GM13977 (cell line): ENCODE data around the gene KRTAP9-9.

Source experiments
- DNase-seq: peaks from one replicate; pipeline ENCODE4 v3.0.0; 2012; ENCODE audit warnings: low spot score
- in situ Hi-C: fragments of 300-500 bp; cut with MboI; formaldehyde crosslinking; loops from one replicate; pipeline ENCODE4 v1.12.0; 2022; ENCODE audit warnings: low sequenced_read_pairs, low pct_unique_long_range_greater_than_20kb, mixed read lengths, inconsistent platforms; ENCODE audit not compliant: unreplicated experiment
- TF ChIP-seq, protein P1 (sequence below): IDR thresholded peaks from 2 replicates; pipeline ENCODE4 v1.5.1; 2012; ENCODE audit warnings: mild to moderate bottlenecking, control low read depth; ENCODE audit not compliant: insufficient read depth; ENCODE audit errors: extremely low read depth, missing control alignments

The KRTAP9-9 gene

DNA sequence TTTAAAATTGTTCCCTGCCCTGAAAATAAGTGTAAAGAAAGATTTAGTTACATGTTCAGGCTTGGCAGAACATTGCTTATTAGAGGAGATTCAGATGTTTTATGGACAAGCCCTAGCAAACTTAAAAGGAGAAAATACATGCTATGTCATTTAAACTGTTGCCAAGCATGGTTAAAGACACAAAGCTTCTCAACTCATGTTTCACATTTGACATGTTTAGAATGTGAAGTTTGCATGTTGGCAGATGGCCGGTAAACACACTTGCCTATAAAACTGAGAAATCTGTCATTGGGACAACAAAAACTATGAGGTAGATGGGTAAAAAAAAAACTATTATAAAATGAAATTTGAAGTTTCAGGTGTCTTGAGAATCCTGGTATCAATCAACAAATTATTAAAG, 41.7 kb downstream of the KRTAP9-9 start:
- no peak for DNase-seq
- in situ Hi-C loops = no loop called here
- TF ChIP-seq, protein P1, sequence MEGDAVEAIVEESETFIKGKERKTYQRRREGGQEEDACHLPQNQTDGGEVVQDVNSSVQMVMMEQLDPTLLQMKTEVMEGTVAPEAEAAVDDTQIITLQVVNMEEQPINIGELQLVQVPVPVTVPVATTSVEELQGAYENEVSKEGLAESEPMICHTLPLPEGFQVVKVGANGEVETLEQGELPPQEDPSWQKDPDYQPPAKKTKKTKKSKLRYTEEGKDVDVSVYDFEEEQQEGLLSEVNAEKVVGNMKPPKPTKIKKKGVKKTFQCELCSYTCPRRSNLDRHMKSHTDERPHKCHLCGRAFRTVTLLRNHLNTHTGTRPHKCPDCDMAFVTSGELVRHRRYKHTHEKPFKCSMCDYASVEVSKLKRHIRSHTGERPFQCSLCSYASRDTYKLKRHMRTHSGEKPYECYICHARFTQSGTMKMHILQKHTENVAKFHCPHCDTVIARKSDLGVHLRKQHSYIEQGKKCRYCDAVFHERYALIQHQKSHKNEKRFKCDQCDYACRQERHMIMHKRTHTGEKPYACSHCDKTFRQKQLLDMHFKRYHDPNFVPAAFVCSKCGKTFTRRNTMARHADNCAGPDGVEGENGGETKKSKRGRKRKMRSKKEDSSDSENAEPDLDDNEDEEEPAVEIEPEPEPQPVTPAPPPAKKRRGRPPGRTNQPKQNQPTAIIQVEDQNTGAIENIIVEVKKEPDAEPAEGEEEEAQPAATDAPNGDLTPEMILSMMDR = no peak

GRCh38 chr17:41298458-41299135, 43.4 kb downstream of the KRTAP9-9 start:
- TF ChIP-seq, protein P1 = no peak
- no peak for DNase-seq
- in situ Hi-C loops = no loop called here

GRCh38 chr17:41301204-41301790, 46.1 kb downstream of the KRTAP9-9 start:
- DNase-seq = no peak
- TF ChIP-seq, protein P1 = no peak

DNA sequence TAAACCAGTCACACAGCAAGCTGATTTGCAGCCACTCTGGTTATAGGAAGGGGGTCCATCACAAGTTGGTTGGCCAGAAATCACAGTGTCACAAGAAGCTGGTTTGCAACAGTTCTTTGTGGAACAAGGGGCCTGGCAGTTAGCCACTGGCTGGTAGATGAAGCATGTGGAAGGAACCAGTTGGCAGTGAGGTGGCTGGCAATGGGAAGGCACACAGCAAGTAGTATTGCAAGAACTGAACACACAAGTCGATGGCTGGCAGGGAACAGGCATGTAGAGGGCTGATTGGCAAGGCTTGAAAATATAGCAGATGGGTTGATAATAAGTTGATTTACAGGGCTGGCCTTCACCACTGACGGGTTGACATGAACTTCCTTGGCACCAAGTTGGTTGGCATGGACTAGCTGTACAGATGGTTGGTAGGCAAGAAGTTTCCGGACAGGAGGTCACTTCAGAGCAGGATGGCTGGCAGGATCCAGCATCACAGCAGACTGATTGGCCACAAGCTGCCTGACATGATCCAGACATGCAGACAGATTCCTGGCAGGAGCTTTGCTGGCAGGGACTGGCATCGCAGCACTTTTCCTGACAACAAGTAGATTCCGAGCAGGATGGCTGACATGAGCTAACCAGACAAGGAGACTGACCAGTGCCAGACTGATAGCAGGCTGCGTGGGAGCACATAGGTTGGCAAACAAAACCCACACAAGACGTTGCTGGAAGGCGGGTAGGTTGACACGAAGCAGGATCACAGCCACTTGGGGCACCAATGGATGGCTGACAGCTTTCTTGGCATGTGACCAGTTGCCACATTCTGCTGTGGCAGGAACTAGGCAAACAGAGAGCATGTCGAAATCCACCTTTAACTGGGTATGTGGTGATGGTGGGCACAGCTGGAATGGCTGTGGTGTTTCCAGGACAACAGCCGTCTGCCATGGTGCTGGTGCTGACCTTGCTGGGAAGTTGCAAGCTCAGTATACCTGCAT, 47.0 kb downstream of the KRTAP9-9 start, which contains the start of gene KRTAP29-1:
KRTAP29-1 (minus strand) TSS at position 936 of the 986 bp plus-strand sequence; CDS start at position 936, 0 bp downstream.
- TF ChIP-seq, protein P1 = no peak
- no peak for DNase-seq
- in situ Hi-C loops = no loop called here

More at GRCh38 chr17:41301204-41301790, 46.1 kb downstream of the KRTAP9-9 start:
- in situ Hi-C loops = no loop called here

DNA sequence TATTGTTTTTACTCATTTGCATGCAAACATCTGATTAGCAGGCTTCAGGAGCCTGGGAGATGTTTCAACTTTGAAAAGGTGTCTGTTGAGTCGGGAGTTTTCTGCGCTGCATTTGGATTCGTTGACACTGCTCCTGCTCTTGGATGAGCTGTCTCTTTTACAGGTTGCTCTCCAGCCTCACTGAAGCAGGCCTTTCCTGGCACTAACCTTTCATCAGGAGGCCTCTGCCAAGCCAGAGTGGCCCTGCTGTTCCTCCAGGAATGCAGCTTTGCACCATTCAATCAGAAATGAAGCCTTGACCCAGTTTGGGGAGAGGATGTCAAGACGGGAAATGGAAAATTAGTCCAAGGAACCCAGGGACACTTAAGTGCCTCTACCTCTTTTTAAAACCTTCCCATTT, 47.8 kb downstream of the KRTAP9-9 start:
- in situ Hi-C loops = no loop called here
- no peak for DNase-seq
- TF ChIP-seq, protein P1 = no peak

DNA sequence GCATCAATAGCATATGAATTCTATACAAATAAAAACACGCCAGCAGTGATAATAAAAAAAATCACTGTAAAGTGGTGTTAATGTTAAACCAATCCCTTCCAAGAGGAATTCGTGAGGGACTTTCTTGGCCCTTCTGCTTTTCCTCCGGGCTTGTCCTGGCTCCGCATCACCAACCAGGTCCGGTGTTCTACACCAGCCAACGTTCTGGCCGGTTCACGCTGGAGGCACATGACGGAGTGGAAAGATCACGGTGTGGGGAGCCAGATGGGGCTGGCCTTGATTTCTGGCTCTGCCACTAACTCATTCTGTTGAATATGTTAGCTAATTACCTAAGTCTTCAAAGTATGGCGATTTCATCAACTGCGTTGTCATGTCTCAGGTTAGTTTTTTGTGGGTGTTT, 48.9 kb downstream of the KRTAP9-9 start:
- in situ Hi-C loops = no loop called here
- TF ChIP-seq, protein P1 = no peak
- DNase-seq = no peak
